Stimulated activated naive B cell treated with anti-CD40 and anti-IgM and Interleukin-4, amounts not matched to agents 10 μg/mL and 1 μg/mL and 100 μg/mL, for 72 hours (primary cell): ENCODE results near the gene TTLL9.
A peak's percentile ranks its signal among the peaks of the same experiment; 100 is the strongest.

ENCODE experiments used
- ATAC-seq, 2 donors: fragments of 150-1000 bp; cut with Tn5 transposase; replicated peaks; 2 replicates each; pipeline ENCODE4 v1.10.0; 2021; ENCODE audit warnings: moderate library complexity in 1 of 2
- DNase-seq: peaks from one replicate; pipeline ENCODE4 v3.0.0; 2021
- H3K27ac Mint-ChIP-seq: one replicate; pipeline ENCODE4 v1.8.0; 2022; ENCODE audit warnings: mild to moderate bottlenecking, mixed read lengths
- H3K27me3 Mint-ChIP-seq, 2 donors: one replicate each; pipeline ENCODE4 v1.8.0; 2022; ENCODE audit warnings: mixed read lengths in 2 of 2
- H3K36me3 Mint-ChIP-seq, 2 donors: one replicate each; pipeline ENCODE4 v1.8.0; 2022; ENCODE audit warnings: mixed read lengths in 2 of 2, mild to moderate bottlenecking in 1 of 2
- H3K4me1 Mint-ChIP-seq, 2 donors: one replicate each; pipeline ENCODE4 v1.8.0; 2022; ENCODE audit warnings: mixed read lengths in 2 of 2, mild to moderate bottlenecking in 1 of 2
- H3K4me3 Mint-ChIP-seq, 2 donors: one replicate each; pipeline ENCODE4 v1.8.0; 2022; ENCODE audit warnings: mild to moderate bottlenecking in 2 of 2, mixed read lengths in 2 of 2, moderate library complexity in 1 of 2
- H3K9me3 Mint-ChIP-seq, 2 donors: one replicate each; pipeline ENCODE4 v1.8.0; 2022; ENCODE audit warnings: mixed read lengths in 2 of 2, mild to moderate bottlenecking in 1 of 2

TTLL9 gene

DNA sequence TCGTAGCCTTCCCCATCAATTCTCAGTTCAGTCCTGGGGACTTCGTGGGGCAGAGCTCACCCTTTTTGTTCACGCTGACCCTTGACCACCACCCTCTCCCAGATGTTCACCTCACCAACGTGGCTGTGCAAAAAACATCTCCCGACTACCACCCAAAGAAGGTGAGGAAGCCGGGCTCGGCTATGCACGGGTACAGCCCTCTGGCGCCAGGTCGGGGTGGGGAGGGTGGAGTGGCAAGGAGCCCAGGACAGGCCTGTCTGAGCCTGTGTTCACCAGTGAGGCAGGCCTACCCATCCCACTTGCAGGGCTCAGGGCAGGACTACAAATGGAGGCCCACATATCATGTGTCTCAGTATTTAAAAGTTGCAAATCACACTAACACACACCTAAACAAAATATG, 63.3 kb downstream of the TTLL9 start:
- Mint-ChIP-seq H3K4me3 (no peak overlapping the region), H3K27me3 (peaks cover 0 to 9% of the 10 kb centered on the region in 2 donors), H3K36me3 (peaks cover 0 to 2% of the 10 kb centered on the region in 2 donors), H3K4me1 (peaks cover 0 to 2% of the 10 kb centered on the region in 2 donors), H3K27ac (no peak overlapping the region), H3K9me3 (no peaks in the 10 kb centered on the region)
- no peak for DNase-seq
- no peak for ATAC-seq

GRCh38 chr20:31934491-31934890, 64.1 kb downstream of the TTLL9 start:
- ATAC-seq (no peak), DNase-seq (no peak)
- peaks cover 0 to 2% of the 10 kb centered on the region in 2 donors for H3K4me1 Mint-ChIP-seq
- peaks cover 0 to 9% of the 10 kb centered on the region in 2 donors for H3K27me3 Mint-ChIP-seq
- H3K9me3 Mint-ChIP-seq: no peaks in the 10 kb centered on the region
- H3K36me3 Mint-ChIP-seq: peaks cover 0 to 6% of the 10 kb centered on the region in 2 donors
- H3K27ac Mint-ChIP-seq: no peak overlapping the region
- no peak overlapping the region for H3K4me3 Mint-ChIP-seq

DNA sequence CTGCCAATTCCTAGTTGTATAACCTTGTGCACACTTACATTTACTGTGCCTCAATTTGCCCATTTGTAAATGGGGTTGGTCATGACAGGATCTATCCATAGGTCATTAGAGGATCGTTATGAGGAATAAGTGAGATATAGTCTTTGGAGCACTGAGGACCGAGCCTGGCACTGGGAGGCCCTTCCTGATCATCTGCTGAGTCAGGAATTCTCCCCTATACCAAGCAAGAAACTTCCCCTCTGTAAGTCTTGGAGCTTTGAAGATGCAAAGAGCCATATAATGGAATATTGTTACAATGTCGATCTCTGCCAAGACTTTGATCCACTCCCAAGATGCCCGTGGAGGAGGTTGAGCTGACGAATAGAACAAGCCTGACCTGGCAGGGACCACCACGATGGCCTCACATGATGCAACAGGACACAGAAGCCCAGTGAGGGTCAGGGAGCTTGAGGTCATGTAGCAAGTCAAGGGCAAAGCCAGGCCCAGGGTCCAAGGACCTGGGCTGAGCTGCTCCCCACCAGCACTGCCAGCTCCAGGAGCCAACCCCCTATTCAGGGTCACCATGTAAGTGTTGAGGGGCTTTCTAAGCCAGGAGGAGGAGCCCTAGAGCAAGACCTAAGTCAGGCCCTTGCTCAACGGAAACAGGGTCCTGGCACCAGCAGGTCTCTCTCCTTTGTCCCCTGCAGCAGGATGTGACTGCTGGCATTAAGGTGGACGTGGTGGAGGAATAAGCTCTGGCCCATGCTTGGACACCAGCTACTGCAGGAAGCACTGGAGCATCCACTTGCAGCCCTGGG, 64.7 kb downstream of the TTLL9 start:
- H3K36me3 Mint-ChIP-seq: peaks cover 0 to 6% of the 10 kb centered on the region in 2 donors
- H3K27me3 Mint-ChIP-seq: peaks cover 0 to 9% of the 10 kb centered on the region in 2 donors
- DNase-seq (no peak), ATAC-seq (no peak)
- H3K4me3 Mint-ChIP-seq: no peak overlapping the region
- peaks cover 0 to 2% of the 10 kb centered on the region in 2 donors for H3K4me1 Mint-ChIP-seq
- H3K27ac Mint-ChIP-seq: no peak overlapping the region
- H3K9me3 Mint-ChIP-seq: no peaks in the 10 kb centered on the region

DNA sequence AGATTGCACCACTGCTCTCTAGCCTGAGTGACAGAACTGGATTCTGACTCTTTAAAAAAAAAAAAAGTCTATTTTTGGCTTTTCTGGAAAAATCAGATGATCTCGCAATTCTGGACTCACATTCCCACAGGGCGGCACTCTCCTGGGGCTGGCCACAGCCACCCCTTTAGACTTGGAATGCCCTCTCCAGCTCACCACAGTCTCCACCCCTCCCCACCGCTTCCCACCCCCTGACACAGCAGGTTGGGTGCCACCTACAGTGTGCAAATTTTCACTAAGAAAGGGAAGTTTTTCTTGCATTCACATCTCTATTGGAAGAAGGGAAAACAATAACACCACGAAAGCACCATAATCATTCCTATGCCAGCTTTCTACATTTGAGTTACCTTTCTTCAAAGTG, 66.0 kb downstream of the TTLL9 start:
- Mint-ChIP-seq H3K4me3 (no peak overlapping the region), H3K27me3 (peaks cover 0 to 1% of the 10 kb centered on the region in 2 donors), H3K4me1 (no peaks in the 10 kb centered on the region), H3K9me3 (no peaks in the 10 kb centered on the region), H3K36me3 (peaks cover 6% of the 10 kb centered on the region in 2 donors), H3K27ac (no peak overlapping the region)
- ATAC-seq (no peak), DNase-seq (no peak)

GRCh38 chr20:31937820-31938219, 67.4 kb downstream of the TTLL9 start:
- Mint-ChIP-seq H3K27ac (no peak overlapping the region), H3K4me1 (no peaks in the 10 kb centered on the region), H3K36me3 (peaks cover 8 to 18% of the 10 kb centered on the region in 2 donors), H3K9me3 (no peaks in the 10 kb centered on the region), H3K27me3 (no peaks in the 10 kb centered on the region), H3K4me3 (no peak overlapping the region)
- DNase-seq (no peak), ATAC-seq (no peak)

- peaks cover 11 to 25% of the 10 kb centered on the region in 2 donors for H3K36me3 Mint-ChIP-seq
- no peaks in the 10 kb centered on the region for H3K9me3 Mint-ChIP-seq
- no peak for DNase-seq
- H3K4me1 Mint-ChIP-seq: no peaks in the 10 kb centered on the region
- H3K27me3 Mint-ChIP-seq: no peaks in the 10 kb centered on the region
- no peak overlapping the region for H3K27ac Mint-ChIP-seq
- no peak for ATAC-seq
- no peak overlapping the region for H3K4me3 Mint-ChIP-seq
These were observed 69.2 kb downstream of the TTLL9 start for GRCh38 chr20:31939661-31940060.

- H3K4me1 Mint-ChIP-seq: no peaks in the 10 kb centered on the region
- no peak for DNase-seq
- no peaks in the 10 kb centered on the region for H3K9me3 Mint-ChIP-seq
- H3K4me3 Mint-ChIP-seq: no peak overlapping the region
- H3K27me3 Mint-ChIP-seq: no peaks in the 10 kb centered on the region
- H3K36me3 Mint-ChIP-seq: peaks cover 24 to 35% of the 10 kb centered on the region in 2 donors
- ATAC-seq: no peak
- H3K27ac Mint-ChIP-seq: peak overlapping the region; percentile 25
These were observed 72.6 kb downstream of the TTLL9 start for GRCh38 chr20:31943052-31943471.

DNA sequence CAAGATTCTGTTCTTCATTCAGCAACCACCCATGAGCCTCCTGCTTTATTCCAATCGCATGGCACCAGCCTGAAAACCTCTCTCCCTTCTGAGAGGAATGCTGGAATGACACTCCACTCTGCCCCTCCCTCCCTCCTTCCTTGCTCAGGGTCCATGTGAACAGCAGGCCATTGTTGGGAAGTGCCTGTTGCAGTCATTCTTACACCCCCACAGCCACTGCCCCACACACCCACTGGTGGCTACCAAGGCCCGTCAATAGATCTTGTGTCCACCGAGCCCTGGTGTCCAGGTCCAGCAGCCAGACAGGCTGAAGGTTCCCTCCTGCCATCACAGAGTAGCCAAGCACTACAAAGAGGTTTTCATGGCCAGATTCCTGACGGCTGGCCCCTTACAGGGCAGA, 74.9 kb downstream of the TTLL9 start:
- ATAC-seq (no peak), DNase-seq (no peak)
- Mint-ChIP-seq H3K27ac (no peak overlapping the region), H3K4me3 (no peak overlapping the region), H3K9me3 (no peaks in the 10 kb centered on the region), H3K36me3 (peaks cover 37 to 52% of the 10 kb centered on the region in 2 donors), H3K4me1 (peaks cover 8 to 10% of the 10 kb centered on the region in 2 donors), H3K27me3 (no peaks in the 10 kb centered on the region)

- ATAC-seq (no peak), DNase-seq (no peak)
- Mint-ChIP-seq H3K27ac (no peak overlapping the region), H3K27me3 (no peaks in the 10 kb centered on the region), H3K9me3 (no peaks in the 10 kb centered on the region), H3K36me3 (peaks cover 37 to 47% of the 10 kb centered on the region in 2 donors), H3K4me3 (no peak overlapping the region), H3K4me1 (peaks cover 8 to 11% of the 10 kb centered on the region in 2 donors)
These were observed 75.4 kb downstream of the TTLL9 start for GRCh38 chr20:31945785-31946184.

GRCh38 chr20:31948008-31948407, 77.6 kb downstream of the TTLL9 start:
- Mint-ChIP-seq H3K4me3 (no peak overlapping the region), H3K4me1 (peaks cover 19 to 22% of the 10 kb centered on the region in 2 donors), H3K27me3 (no peaks in the 10 kb centered on the region), H3K9me3 (no peaks in the 10 kb centered on the region), H3K36me3 (peaks cover 38 to 43% of the 10 kb centered on the region in 2 donors), H3K27ac (no peak overlapping the region)
- no peak for DNase-seq
- ATAC-seq: no peak

- ATAC-seq (no peak), DNase-seq (no peak)
- Mint-ChIP-seq H3K27ac (no peak overlapping the region), H3K36me3 (peaks cover 35% of the 10 kb centered on the region in 2 donors), H3K9me3 (no peaks in the 10 kb centered on the region), H3K4me1 (peaks cover 19 to 22% of the 10 kb centered on the region in 2 donors), H3K4me3 (peak overlapping the region; percentile 91 to 97), H3K27me3 (peaks cover 7 to 8% of the 10 kb centered on the region in 2 donors)
These were observed 79.6 kb downstream of the TTLL9 start for GRCh38 chr20:31949877-31950646.

- Mint-ChIP-seq H3K4me3 (peak overlapping the region; percentile 91 to 97), H3K27ac (peak overlapping the region; percentile 99), H3K4me1 (peaks cover 19 to 22% of the 10 kb centered on the region in 2 donors), H3K36me3 (peaks cover 29 to 35% of the 10 kb centered on the region in 2 donors), H3K9me3 (no peaks in the 10 kb centered on the region), H3K27me3 (peaks cover 7 to 16% of the 10 kb centered on the region in 2 donors)
- no peak for DNase-seq
- ATAC-seq: no peak
These were observed 80.7 kb downstream of the TTLL9 start for GRCh38 chr20:31951203-31951529.

- Mint-ChIP-seq H3K27ac (peak within 1 kb of the TSS; percentile 99), H3K4me3 (peak within 1 kb of the TSS; percentile 91 to 97), H3K9me3 (no peaks in the 10 kb centered on the region), H3K36me3 (peaks cover 24 to 30% of the 10 kb centered on the region in 2 donors), H3K27me3 (peaks cover 7 to 23% of the 10 kb centered on the region in 2 donors), H3K4me1 (peaks cover 19 to 22% of the 10 kb centered on the region in 2 donors)
- DNase-seq (peak; percentile 94), ATAC-seq (peak; percentile 96 to 97)
These were observed 81.4 kb downstream of the TTLL9 start, which contains the start of gene PDRG1 for GRCh38 chr20:31951530-31952453. TSS of gene PDRG1 (minus strand) at chr20:31952046. CDS start at chr20:31951961, 85 bp downstream.
